ENCODE data around the gene EPX.
A peak's percentile ranks its signal among the peaks of the same experiment; 100 is the strongest.

DNA sequence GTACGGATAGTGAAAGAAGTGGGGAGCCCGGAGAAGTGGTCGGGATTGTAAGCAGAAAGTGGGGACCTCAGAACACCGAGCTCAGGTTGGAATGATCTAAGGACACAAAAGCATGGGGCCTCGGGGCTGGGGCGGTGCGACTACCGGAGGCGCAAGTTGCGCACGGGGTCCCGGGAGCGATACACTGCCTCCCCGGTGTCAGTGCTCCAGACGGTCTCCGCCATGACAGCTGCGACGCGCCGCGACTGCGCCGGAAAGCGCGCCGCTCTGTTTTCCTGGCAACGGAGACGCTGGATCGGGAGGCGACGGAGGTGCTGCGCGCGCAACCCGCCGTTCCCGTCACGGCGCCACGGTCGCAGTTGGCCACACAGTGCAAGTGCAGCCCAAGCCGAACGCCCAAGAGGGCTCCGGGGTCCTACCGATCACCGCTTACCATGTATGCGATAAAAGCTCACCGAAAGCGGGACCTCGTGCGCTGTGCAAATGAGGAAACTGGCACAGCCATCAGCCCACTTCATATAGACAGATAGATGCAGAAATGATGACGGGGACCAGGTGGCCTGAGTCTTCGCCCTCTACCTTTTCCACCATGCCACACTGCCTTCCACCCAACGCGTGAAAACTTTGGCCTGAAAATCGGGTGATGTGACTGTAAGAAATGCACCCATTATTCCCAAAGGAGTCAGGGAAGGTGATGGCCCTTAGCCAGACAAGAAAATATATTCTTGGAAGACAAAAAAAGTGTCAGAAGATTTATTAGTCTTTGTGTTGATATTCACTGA lies 26.7 kb downstream of the EPX start, which contains the start of gene MKS1:
- TF ChIP-seq POLR2A (IDR thresholded peaks at IDR 0.05): peak in 3 of 4 donors; percentile 35 to 60 (median 41)
- TF ChIP-seq, protein P1, sequence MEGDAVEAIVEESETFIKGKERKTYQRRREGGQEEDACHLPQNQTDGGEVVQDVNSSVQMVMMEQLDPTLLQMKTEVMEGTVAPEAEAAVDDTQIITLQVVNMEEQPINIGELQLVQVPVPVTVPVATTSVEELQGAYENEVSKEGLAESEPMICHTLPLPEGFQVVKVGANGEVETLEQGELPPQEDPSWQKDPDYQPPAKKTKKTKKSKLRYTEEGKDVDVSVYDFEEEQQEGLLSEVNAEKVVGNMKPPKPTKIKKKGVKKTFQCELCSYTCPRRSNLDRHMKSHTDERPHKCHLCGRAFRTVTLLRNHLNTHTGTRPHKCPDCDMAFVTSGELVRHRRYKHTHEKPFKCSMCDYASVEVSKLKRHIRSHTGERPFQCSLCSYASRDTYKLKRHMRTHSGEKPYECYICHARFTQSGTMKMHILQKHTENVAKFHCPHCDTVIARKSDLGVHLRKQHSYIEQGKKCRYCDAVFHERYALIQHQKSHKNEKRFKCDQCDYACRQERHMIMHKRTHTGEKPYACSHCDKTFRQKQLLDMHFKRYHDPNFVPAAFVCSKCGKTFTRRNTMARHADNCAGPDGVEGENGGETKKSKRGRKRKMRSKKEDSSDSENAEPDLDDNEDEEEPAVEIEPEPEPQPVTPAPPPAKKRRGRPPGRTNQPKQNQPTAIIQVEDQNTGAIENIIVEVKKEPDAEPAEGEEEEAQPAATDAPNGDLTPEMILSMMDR (IDR thresholded peaks at IDR 0.05): peak; percentile 59 to 85 (median 76)

Data from esophagus squamous epithelium (tissue), 4 donors.